ENCODE measurements around the gene PRRG1. TPM values are rescaled to one million over a fixed set of nuclear protein-coding genes. Genes with fewer than 3 reads are reported as not detected.

Gene PRRG1
- total RNA-seq, 2 donors from 2014 or later, result 3.7 to 5.0 TPM

- Histone ChIP-seq H3K9me3 (no peaks in the 10 kb centered on the region), H3K4me3 (no peak overlapping the region), H3K36me3 (no peaks in the 10 kb centered on the region), H3K27ac (no peak overlapping the region), H3K4me1 (replicated peaks) (no peaks in the 10 kb centered on the region), H3K27me3 (replicated peaks; ENCODE audit: insufficient read depth) (no peaks in the 10 kb centered on the region)
- TF ChIP-seq POLR2A (IDR thresholded peaks at IDR 0.05) (no peak), CTCF (IDR thresholded peaks at IDR 0.05) (no peak), POLR2AphosphoS5 (IDR thresholded peaks at IDR 0.05) (no peak)
- DNase-seq (ENCODE audit: low spot score), result no peak
- intact Hi-C loops (cut with DNase I), result no loop called here
- WGBS, result 89% methylated on average over 5 of the region's 5 CpGs
These were observed 28.5 kb upstream of the PRRG1 start for GRCh38 chrX:37320541-37321203.

DNA sequence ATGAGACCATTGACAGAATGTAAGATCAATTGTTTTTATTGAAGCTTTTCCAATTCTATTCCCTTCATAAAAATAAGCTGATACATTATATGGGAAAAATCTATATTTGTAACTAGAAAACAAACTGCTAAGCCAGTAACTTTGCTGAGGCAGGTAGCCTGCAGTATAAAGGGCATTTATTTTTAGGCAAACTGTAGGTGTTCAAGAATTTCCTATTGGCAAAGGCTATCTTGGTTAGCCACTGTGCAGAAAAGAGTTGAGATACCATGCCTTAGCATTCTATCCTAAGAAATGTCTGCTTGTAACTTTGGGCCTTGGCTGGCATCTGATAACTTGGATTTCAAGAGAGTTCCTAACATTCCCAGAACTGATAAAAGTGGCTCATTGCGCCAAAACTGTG is 18.5 kb upstream of the PRRG1 start:
- intact Hi-C loops (cut with DNase I), result no loop called here
- TF ChIP-seq POLR2AphosphoS5 (IDR thresholded peaks at IDR 0.05) (no peak), CTCF (IDR thresholded peaks at IDR 0.05) (no peak), POLR2A (IDR thresholded peaks at IDR 0.05) (no peak)
- H3K27me3 ChIP-seq (replicated peaks; ENCODE audit: insufficient read depth), result no peaks in the 10 kb centered on the region
- no peak for DNase-seq (ENCODE audit: low spot score)
- H3K4me1 ChIP-seq (replicated peaks), result no peaks in the 10 kb centered on the region
- H3K36me3 ChIP-seq, result no peaks in the 10 kb centered on the region
- H3K27ac ChIP-seq, result no peak overlapping the region
- H3K9me3 ChIP-seq, result no peaks in the 10 kb centered on the region
- H3K4me3 ChIP-seq, result no peak overlapping the region
- WGBS, result 70% methylated on average over 1 of the region's 1 CpG

DNA sequence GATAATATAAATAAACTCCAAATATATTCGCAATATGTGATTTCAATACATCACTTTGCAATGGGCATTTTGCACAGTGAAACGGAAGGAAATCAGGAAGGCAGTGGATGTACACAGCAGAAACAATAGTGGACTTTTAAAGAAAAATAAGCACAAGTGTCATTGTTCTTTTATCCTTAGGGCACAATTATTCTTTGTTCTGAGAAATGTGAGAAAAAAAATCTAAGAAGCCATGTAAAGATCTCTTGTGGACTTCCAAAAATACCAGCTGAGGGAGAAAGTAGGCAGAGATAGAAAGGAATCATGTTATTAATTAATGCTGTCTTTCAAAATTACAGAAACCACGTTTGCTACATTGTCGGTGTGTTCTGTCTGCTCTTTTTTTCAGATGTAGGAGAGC is 17.6 kb upstream of the PRRG1 start:
- Histone ChIP-seq H3K9me3 (no peaks in the 10 kb centered on the region), H3K4me3 (no peak overlapping the region), H3K27ac (no peak overlapping the region), H3K4me1 (replicated peaks) (no peaks in the 10 kb centered on the region), H3K27me3 (replicated peaks; ENCODE audit: insufficient read depth) (no peaks in the 10 kb centered on the region), H3K36me3 (no peaks in the 10 kb centered on the region)
- no peak for DNase-seq (ENCODE audit: low spot score)
- TF ChIP-seq CTCF (IDR thresholded peaks at IDR 0.05) (no peak), POLR2A (IDR thresholded peaks at IDR 0.05) (no peak), POLR2AphosphoS5 (IDR thresholded peaks at IDR 0.05) (no peak)
- WGBS, result 35% methylated on average over 4 of the region's 4 CpGs
- intact Hi-C loops (cut with DNase I), result no loop called here

GRCh38 chrX:37332055-37332454 is 17.1 kb upstream of the PRRG1 start:
- no peaks in the 10 kb centered on the region for H3K36me3 ChIP-seq
- no peaks in the 10 kb centered on the region for H3K27me3 ChIP-seq (replicated peaks; ENCODE audit: insufficient read depth)
- 25% methylated on average over 2 of the region's 2 CpGs for WGBS
- no peaks in the 10 kb centered on the region for H3K9me3 ChIP-seq
- no peaks in the 10 kb centered on the region for H3K4me1 ChIP-seq (replicated peaks)
- intact Hi-C loops (cut with DNase I), result no loop called here
- DNase-seq (ENCODE audit: low spot score), result no peak
- no peak for TF ChIP-seq POLR2A (IDR thresholded peaks at IDR 0.05)
- no peak for TF ChIP-seq POLR2AphosphoS5 (IDR thresholded peaks at IDR 0.05)
- no peak for TF ChIP-seq CTCF (IDR thresholded peaks at IDR 0.05)
- H3K27ac ChIP-seq, result no peak overlapping the region
- H3K4me3 ChIP-seq, result no peak overlapping the region

DNA sequence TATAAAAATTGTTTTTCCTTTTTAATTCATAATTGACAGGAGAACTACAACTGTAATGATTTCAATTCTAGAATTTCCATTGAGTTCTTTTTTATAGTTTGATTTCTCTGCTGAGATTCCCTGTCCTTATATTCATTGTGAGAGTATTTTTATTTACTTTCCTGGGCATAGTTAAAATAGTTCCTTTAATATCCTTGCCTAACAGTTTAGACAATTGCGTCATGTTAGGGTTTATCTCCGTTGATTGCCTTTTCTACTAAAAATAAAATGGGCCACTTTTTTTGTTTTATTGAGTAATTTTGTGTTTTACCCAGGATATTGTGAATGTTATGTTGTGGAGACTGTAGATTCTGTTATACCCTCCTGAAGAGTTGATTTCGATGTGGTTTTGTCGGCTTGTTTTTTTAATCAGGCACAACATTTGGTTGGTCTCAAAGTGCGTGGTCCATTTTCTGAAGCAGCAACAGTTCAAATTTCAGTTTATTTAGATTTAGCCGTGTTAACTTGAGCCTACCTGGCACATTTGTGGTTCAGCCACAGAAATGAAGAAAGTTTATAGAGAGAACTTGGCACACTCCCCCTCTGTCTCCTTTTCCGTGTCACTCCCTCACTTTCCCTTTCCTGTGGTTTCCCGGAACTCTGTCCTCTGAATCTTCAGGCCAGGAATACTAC is 16.0 kb upstream of the PRRG1 start:
- Histone ChIP-seq H3K4me3 (no peak overlapping the region), H3K9me3 (no peaks in the 10 kb centered on the region), H3K4me1 (replicated peaks) (no peaks in the 10 kb centered on the region), H3K36me3 (no peaks in the 10 kb centered on the region), H3K27ac (no peak overlapping the region), H3K27me3 (replicated peaks; ENCODE audit: insufficient read depth) (no peaks in the 10 kb centered on the region)
- no peak for DNase-seq (ENCODE audit: low spot score)
- TF ChIP-seq POLR2AphosphoS5 (IDR thresholded peaks at IDR 0.05), result no peak
- no peak for TF ChIP-seq CTCF (IDR thresholded peaks at IDR 0.05)
- no peak for TF ChIP-seq POLR2A (IDR thresholded peaks at IDR 0.05)
- intact Hi-C loops (cut with DNase I), result no loop called here
- 44% methylated on average over 8 of the region's 8 CpGs for WGBS

All from prostate gland (tissue), 2 donors.